Activated CD4-positive, CD25-positive, alpha-beta regulatory T cell (primary cell): ENCODE data around the gene PODXL.

Experiments
- DNase-seq, 4 experiments: peaks; one replicate each; lab custom pipeline; 2025; lab: John Stamatoyannopoulos, UW

The PODXL gene

GRCh38 chr7:131564640-131565039, 8.2 kb upstream of the PODXL start:
- no peak for DNase-seq

- DNase-seq = no peak
Observed at GRCh38 chr7:131563918-131564317, 7.5 kb upstream of the PODXL start.

DNA sequence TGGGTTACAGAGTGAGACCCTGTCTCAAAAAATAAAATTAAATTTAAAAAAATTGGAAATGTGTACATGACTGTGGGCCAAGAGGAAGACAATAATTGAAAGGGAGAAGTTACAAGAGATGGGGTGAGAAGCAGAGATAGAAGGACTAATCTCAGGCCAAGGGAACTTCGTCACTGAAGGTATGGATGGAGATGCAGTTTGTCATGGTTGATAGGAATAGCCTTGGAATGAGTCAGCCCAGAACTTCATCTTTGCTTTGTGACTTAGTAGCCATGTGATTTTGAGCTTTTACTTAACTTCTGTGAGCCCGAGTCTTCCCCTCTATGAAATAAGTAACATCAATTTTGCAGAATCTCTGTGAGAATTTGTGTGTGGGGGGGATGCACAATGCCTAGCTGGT, 6.5 kb upstream of the PODXL start:
- DNase-seq = no peak

- no peak for DNase-seq
Observed at GRCh38 chr7:131560061-131560460, 3.6 kb upstream of the PODXL start.

DNA sequence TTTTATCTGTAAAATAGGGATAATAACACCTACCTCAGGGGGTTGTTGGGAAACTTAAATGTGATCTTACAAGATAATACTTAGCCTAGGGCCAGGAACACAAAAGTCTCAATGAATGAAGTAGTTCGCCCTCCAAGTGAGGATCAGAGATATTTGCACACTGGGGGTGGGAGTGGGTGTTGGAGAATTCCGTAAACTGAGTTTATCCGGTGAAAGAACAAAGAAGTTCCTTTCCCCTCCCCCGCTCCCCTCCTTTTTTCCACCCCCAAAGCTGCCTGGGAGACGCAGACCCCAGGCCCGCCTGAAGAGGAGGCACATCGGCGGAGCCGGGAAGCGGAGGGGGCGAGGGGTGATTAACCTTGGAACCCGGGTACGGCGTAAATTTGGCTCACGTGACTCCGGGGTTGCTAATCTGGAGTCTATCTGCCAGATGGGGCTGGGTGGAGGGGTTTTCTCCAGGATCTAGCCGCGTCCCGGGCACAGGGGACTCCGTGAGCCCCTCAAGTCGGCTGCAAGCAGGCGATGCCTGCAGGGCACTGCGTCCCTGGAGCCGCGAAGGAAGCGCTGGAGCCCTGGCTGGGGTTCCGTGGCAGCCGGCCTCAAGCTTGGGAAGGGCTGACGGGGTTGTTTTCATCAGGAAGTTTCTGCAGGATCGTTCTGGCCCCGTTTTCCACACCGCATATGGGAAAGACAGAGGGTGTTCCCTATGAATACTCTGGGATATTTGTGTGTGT, 1.4 kb upstream of the PODXL start:
- no peak for DNase-seq

DNA sequence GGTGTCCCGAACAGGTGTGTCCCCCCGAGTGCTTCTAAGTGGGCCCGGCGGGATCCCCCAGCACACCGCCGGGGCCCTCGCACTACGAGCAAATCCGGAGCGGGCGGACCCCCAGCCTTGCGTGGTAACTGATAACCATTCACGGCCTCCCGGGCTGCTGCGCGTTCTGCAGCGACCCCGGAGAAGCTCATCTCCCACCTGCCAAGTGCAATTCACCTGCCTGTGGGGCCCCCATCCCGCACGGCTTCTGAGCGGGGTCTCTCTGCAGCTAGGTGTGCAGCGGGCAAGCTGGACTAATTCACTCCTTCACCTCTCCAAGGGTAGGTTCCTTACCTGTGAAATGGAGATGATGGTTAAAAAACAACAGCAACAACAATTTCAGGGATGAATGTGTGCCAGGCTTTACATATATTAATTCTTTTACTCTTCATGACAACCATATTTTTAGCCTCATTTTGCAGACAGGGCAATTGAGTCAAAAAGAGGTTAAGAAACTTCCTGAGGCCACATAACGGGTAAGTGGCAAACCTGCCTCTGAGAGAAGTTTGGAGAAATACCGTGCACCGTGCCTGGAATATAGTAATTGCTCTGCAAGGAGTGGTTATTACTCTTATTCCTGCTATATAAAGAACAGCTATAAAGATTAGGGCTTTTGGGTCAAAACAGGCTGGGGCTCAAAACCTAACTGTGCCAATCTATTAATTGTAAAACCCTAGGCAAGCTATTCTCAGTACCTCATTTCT, 652 bp upstream of the PODXL start:
- no peak for DNase-seq

DNA sequence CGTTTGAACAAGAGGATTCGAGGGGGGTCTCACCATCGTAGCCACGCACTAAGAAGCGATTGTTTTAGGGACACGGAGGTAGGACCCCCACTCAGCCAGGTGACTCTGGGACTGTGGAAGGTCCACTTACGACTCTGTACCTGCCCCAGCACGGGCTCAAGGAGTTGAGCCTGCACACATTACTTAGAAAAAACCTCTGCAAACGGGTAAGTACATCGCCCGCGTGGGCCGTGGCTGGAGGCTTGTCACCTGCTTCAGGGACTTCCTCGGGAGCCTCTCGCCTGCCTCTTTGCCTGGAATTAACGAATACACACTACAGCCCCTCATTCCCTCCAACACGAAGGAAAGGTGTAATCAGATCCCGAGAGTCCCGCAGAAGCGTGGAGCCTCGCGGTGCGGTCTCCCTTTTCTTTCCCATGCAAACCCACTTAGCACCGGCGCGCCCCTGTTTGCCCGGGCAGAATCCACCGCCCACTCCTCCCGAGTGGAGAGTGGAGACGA, 826 bp downstream of the PODXL start:
- no peak for DNase-seq

- no peak for DNase-seq
Observed at GRCh38 chr7:131554880-131555516, 1.4 kb downstream of the PODXL start.

DNA sequence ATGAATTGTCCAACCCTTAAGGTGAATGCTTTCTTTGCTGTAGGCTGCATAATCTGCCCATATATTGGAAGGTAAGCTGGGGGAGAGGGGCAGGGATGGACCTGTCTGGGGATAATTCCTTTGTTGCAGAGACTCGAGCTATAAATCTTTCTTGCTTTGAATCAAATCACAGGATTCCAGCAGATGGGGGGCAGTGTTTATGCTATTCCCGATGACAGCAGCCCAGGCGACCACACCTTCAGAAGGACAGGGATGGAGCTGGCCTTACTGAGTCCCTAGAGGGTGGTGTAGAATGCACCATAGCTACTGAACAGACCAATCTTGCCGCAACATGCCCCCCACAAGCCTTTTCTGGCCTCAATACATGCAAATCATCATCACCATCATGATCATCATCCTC, 2.5 kb downstream of the PODXL start:
- no peak for DNase-seq

- no peak for DNase-seq
Observed at GRCh38 chr7:131552053-131552452, 4.4 kb downstream of the PODXL start.

GRCh38 chr7:131550846-131551245, 5.6 kb downstream of the PODXL start:
- DNase-seq = no peak

- DNase-seq = no peak
Observed at GRCh38 chr7:131548371-131548770, 8.1 kb downstream of the PODXL start.

DNA sequence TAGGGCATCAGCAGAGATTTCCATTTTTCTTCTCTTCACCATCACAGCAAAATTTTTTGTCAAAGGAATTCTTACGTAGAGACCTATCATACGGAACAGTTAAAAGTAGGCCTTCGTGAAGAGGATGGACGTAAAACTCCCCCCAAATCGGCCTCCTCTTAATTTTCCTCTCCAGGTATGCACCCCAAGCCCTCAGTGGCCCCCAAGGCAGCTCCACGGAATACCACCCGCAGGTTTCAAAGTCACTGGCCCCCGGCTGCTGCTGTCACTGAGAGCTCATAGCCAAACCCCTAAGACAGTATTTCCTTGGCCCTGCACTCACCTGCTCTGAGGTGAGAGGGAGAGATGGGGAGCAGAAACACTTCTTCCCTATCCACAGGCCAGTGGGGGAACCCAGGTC, 8.8 kb downstream of the PODXL start:
- no peak for DNase-seq

DNA sequence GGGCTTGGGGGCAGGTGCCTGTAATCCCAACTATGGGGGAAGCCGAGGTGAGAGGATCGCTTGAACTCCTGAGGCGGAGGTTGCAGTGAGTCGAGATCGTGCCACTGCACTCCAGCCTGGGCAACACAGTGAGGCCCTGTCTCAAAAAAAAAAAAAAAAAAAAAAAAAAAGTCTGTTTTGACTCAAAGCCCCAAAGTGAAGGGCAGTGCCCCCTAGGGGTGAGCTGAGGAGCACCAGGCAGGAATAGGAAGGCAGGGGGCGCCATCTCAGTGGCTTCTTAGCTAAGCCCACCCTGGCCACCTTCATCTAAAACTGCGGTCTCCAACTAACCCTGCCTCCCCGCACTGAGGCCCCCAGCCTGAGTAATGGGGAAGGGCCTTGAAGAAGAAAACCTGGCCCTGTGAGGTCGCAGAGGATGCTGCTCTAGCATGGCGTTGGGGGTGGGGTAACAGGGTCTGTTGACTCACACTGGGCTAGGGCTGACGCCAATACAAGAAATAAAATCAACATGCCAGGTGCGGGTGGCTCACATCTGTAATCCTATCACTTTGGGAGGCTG, 9.8 kb downstream of the PODXL start:
- DNase-seq = peak in 2 of 4 experiments; percentile 8

DNA sequence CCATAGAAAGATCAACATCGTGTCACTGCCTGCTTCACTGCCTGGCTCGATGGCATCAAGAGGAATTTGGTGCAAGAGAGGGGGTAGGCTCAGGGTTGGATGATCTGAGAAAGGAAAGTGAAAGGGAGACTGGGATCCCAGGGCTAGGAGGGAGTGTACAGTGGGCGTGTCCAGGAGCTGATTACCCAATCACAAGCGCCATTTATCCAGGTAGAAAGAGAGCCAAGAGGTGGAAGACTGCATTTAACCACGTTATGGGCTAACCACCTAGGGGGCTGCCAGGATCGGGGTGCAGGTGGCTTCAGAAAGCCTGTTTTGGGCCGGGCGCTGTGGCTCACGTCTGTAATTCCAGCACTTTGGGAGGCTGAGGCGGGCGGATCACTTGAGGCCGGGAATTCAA, 10.3 kb downstream of the PODXL start:
- DNase-seq = no peak

DNA sequence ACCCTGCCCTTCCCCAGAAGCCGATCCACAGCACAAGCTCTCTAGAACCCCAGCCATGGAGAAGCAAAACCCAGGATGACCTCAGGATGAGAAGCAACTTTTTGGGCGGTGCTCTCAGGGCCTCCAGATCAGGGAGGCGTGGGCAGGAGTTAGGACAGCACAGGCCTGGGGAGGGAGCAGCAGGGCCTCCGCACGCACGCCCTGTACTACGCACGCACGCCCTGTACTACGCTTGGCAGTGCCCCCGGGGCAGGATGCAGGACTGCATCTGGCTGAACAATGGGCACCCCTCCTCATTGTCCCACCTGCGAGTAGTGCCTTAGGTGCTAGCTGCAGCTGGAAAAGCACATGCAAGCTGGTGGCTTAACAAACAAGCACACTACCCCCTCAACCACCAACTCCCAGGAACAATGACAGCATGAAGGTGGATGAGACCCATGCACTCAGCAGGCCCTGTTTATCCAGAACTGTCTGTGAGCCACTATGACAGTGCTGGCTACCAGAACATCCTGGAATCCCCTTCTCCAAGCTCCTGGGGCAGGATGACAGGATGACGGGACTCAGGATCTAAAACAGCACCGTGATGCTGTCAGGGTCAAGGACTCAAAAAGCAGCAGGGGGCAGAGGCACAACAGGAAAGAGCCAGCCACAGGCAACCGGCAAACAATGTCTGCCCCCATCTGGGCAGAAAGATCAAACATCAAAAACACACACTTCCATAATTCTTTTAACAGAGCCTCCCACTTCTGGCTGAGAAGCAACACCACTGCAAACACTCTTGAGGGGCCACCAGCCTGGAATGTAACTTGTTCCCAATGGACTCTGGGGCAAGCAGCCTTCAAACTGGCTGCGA, 11.8 kb downstream of the PODXL start:
- DNase-seq = no peak

- no peak for DNase-seq
Observed at GRCh38 chr7:131544021-131544420, 12.4 kb downstream of the PODXL start.

GRCh38 chr7:131543298-131543697, 13.1 kb downstream of the PODXL start:
- DNase-seq = no peak

DNA sequence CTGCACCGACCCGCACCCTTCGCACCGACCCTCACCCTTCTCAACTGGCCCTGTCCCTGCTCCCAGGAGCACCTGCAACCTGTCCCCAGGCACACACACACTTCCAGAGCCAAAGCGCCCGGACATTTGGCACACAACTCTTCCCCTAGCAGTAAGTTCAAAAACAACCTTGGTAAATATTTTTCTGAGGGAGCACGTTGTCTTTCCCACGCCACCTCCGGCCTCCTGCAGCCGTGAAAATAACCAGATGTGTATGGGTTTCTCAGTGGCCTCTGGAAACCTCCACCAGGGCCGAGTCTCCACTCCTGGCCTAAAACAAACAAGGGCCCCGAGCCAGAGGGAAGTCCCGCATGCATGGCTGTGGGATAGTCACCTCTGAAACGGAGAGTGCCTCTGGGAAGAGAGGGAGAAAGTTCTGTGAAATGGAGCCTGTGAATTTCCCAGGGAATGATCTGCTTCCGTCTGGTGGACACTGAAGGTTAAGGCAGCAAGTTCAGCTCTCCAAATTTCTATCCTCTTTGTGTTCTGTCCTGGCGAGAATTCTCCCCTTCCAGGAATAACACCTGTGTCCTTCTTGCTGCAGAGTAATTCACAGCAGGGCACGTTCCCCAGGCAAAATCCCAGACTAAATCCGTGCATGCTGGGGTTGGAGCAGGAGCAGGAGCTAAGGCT, 15.8 kb downstream of the PODXL start:
- DNase-seq = no peak

DNA sequence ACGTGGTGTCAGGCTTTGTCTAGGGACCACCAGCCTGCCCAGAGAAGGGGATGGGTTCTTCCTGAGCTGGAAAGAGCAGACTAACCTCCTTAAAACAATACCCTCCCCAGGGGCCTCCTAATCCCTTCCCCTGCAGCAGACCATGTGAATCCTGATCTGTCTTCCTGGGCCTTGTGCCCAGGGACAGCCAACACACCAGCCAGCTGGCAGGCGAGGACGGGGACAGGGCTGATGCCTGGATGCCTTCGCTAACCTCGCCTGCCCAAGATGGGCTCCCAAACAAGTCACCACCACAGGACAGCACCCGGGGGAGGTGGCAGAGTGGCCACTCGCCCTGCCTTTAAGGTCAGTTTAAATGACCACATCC, 17.6 kb downstream of the PODXL start:
- no peak for DNase-seq
